WTC11 (cell line): ENCODE data around the gene CAB39. TPM values are rescaled to one million over a fixed set of nuclear protein-coding genes. Genes with fewer than 3 reads are reported as not detected.
A peak's percentile ranks its signal among the peaks of the same experiment; 100 is the strongest.

Experiments used
- ATAC-seq: fragments of 200-7000 bp; cut with Tn5 transposase; 2 replicates; pipeline ENCODE4 v1.10.0; 2021; ENCODE audit warnings: mild to moderate bottlenecking, moderate library complexity
- CTCF ChIA-PET: fragments of 300-600 bp; sonication (Branson Sonifier 250); formaldehyde crosslinking; loops from one replicate; lab custom pipeline; 2021; ENCODE audit warnings: antibody characterized with exemption; lab: Charles Lee
- POLR2A ChIA-PET: fragments of 350-600 bp; sonication (Branson Sonifier 250); formaldehyde crosslinking; loops from one replicate; lab custom pipeline; 2021; ENCODE audit warnings: antibody characterized with exemption; lab: Charles Lee
- DNase-seq: peaks from one replicate; pipeline ENCODE4 v3.0.0; 2021; ENCODE audit warnings: low spot score
- H3K27ac Mint-ChIP-seq: 2 replicates; pipeline ENCODE4 v1.8.0; 2021; ENCODE audit warnings: mixed read lengths
- H3K27me3 Mint-ChIP-seq: 2 replicates; pipeline ENCODE4 v1.8.0; 2021; ENCODE audit warnings: low read depth, mild to moderate bottlenecking, moderate library complexity, mixed read lengths
- H3K36me3 Mint-ChIP-seq: 2 replicates; pipeline ENCODE4 v1.8.0; 2021; ENCODE audit warnings: mixed read lengths
- H3K4me1 Mint-ChIP-seq: 2 replicates; pipeline ENCODE4 v1.8.0; 2022; ENCODE audit warnings: mixed read lengths
- H3K4me3 Mint-ChIP-seq: 2 replicates; pipeline ENCODE4 v1.8.0; 2021; ENCODE audit warnings: mild to moderate bottlenecking, moderate library complexity, mixed read lengths
- H3K9me3 Mint-ChIP-seq: 2 replicates; pipeline ENCODE4 v1.8.0; 2021; ENCODE audit warnings: mixed read lengths
- ATF1 ChIP-seq: sonication (generic); formaldehyde crosslinking; IDR thresholded peaks from 2 replicates; pipeline ENCODE4 v1.8.1; 2023; ENCODE audit warnings: mild to moderate bottlenecking, moderate library complexity, missing genetic modification reagents
- ETV6 ChIP-seq: sonication (generic); formaldehyde crosslinking; IDR thresholded peaks from 2 replicates; pipeline ENCODE4 v1.8.1; 2022; ENCODE audit warnings: mild to moderate bottlenecking, missing genetic modification reagents
- FOXK1 ChIP-seq: sonication (generic); formaldehyde crosslinking; IDR thresholded peaks from 2 replicates; pipeline ENCODE4 v1.8.0; 2022; ENCODE audit warnings: mild to moderate bottlenecking, moderate library complexity, missing genetic modification reagents
- GABPB1 ChIP-seq: sonication (generic); formaldehyde crosslinking; IDR thresholded peaks from 2 replicates; pipeline ENCODE4 v1.8.1; 2023; ENCODE audit warnings: mild to moderate bottlenecking, missing genetic modification reagents
- GTF2I ChIP-seq: fragments of 250-450 bp; sonication (Bioruptor Pico); conservative IDR thresholded peaks from 2 replicates; pipeline ENCODE4 v1.4.0; 2021; ENCODE audit warnings: mild to moderate bottlenecking
- JUN ChIP-seq: sonication (generic); formaldehyde crosslinking; IDR thresholded peaks from 2 replicates; pipeline ENCODE4 v1.8.0; 2023; ENCODE audit warnings: mild to moderate bottlenecking, missing genetic modification reagents
- NFE2L1 ChIP-seq: sonication (generic); formaldehyde crosslinking; IDR thresholded peaks from 2 replicates; pipeline ENCODE4 v1.8.1; 2023; ENCODE audit warnings: missing genetic modification reagents
- NFYB ChIP-seq: sonication (generic); formaldehyde crosslinking; conservative IDR thresholded peaks from 2 replicates; pipeline ENCODE4 v1.8.0; 2022; ENCODE audit warnings: low read depth, missing genetic modification reagents
- NR2C2 ChIP-seq: sonication (generic); formaldehyde crosslinking; IDR thresholded peaks from 2 replicates; pipeline ENCODE4 v1.8.0; 2022; ENCODE audit warnings: mild to moderate bottlenecking, missing genetic modification reagents
- NR3C1 ChIP-seq: sonication (generic); formaldehyde crosslinking; conservative IDR thresholded peaks from 2 replicates; pipeline ENCODE4 v1.8.1; 2023; ENCODE audit warnings: low read depth, mild to moderate bottlenecking, missing genetic modification reagents
- OVOL2 ChIP-seq: fragments of 250-450 bp; sonication (Bioruptor Pico); IDR thresholded peaks from 2 replicates; pipeline ENCODE4 v1.9.0; 2021; ENCODE audit warnings: mild to moderate bottlenecking, borderline replicate concordance
- PRRX2 ChIP-seq: fragments of 250-450 bp; sonication (Bioruptor Pico); IDR thresholded peaks from 2 replicates; pipeline ENCODE4 v1.8.0; 2021; ENCODE audit warnings: mild to moderate bottlenecking
- RELA ChIP-seq: sonication (generic); formaldehyde crosslinking; IDR thresholded peaks from 2 replicates; pipeline ENCODE4 v1.8.1; 2022; ENCODE audit warnings: missing genetic modification reagents, mild to moderate bottlenecking, borderline replicate concordance
- SMAD3 ChIP-seq: sonication (generic); formaldehyde crosslinking; IDR thresholded peaks from 2 replicates; pipeline ENCODE4 v1.8.0; 2022; ENCODE audit warnings: missing genetic modification reagents, mild to moderate bottlenecking, borderline replicate concordance
- SP1 ChIP-seq: sonication (generic); formaldehyde crosslinking; conservative IDR thresholded peaks from 2 replicates; pipeline ENCODE4 v1.8.1; 2022; ENCODE audit warnings: missing genetic modification reagents
- TP53 ChIP-seq: sonication (generic); formaldehyde crosslinking; IDR thresholded peaks from 2 replicates; pipeline ENCODE4 v1.8.1; 2023; ENCODE audit warnings: mild to moderate bottlenecking, missing genetic modification reagents
- ZBTB21 ChIP-seq: sonication (generic); formaldehyde crosslinking; IDR thresholded peaks from 2 replicates; pipeline ENCODE4 v1.8.1; 2023; ENCODE audit warnings: mild to moderate bottlenecking, missing genetic modification reagents, borderline replicate concordance
- ZNF121 ChIP-seq: sonication (generic); formaldehyde crosslinking; IDR thresholded peaks from 2 replicates; pipeline ENCODE4 v1.8.0; 2023; ENCODE audit warnings: missing genetic modification reagents
- ZNF232 ChIP-seq: sonication (generic); formaldehyde crosslinking; IDR thresholded peaks from 2 replicates; pipeline ENCODE4 v1.8.0; 2022; ENCODE audit warnings: mild to moderate bottlenecking, missing genetic modification reagents
- ZNF317 ChIP-seq: sonication (generic); formaldehyde crosslinking; IDR thresholded peaks from 2 replicates; pipeline ENCODE4 v1.8.1; 2023; ENCODE audit warnings: low read depth, mild to moderate bottlenecking, moderate library complexity, missing genetic modification reagents, borderline replicate concordance
- ZNF416 ChIP-seq: fragments of 250-450 bp; sonication (Bioruptor Pico); IDR thresholded peaks from 2 replicates; pipeline ENCODE4 v1.9.0; 2021; ENCODE audit warnings: mild to moderate bottlenecking, inconsistent platforms
- ZNF425 ChIP-seq: fragments of 250-450 bp; sonication (Bioruptor Pico); conservative IDR thresholded peaks from 2 replicates; pipeline ENCODE4 v1.9.0; 2021; ENCODE audit warnings: mild to moderate bottlenecking
- ZSCAN18 ChIP-seq: fragments of 250-450 bp; sonication (Bioruptor Pico); IDR thresholded peaks from 2 replicates; pipeline ENCODE4 v2.1.2; 2022; ENCODE audit warnings: mild to moderate bottlenecking, moderate library complexity
- total RNA-seq: library from RNA; stranded (reverse); gene quantifications from 3 replicates; pipeline ENCODE4 v1.2.3, GENCODE V29; 2021
- TF ChIP-seq, protein P1 (sequence below): sonication (generic); formaldehyde crosslinking; IDR thresholded peaks from 2 replicates; pipeline ENCODE4 v1.8.1; 2023; ENCODE audit warnings: mild to moderate bottlenecking, missing genetic modification reagents, moderate library complexity
- TF ChIP-seq, protein P2 (sequence below): sonication (generic); formaldehyde crosslinking; IDR thresholded peaks from 2 replicates; pipeline ENCODE4 v1.8.0; 2022; ENCODE audit warnings: mild to moderate bottlenecking, missing genetic modification reagents
- TF ChIP-seq, protein P3 (sequence below): sonication (generic); formaldehyde crosslinking; IDR thresholded peaks from 2 replicates; pipeline ENCODE4 v1.8.1; 2022; ENCODE audit warnings: low read depth, mild to moderate bottlenecking, moderate library complexity, missing genetic modification reagents, borderline replicate concordance

The CAB39 gene
- total RNA-seq, 1 experiment from 2014 or later, result 36.9 TPM

DNA sequence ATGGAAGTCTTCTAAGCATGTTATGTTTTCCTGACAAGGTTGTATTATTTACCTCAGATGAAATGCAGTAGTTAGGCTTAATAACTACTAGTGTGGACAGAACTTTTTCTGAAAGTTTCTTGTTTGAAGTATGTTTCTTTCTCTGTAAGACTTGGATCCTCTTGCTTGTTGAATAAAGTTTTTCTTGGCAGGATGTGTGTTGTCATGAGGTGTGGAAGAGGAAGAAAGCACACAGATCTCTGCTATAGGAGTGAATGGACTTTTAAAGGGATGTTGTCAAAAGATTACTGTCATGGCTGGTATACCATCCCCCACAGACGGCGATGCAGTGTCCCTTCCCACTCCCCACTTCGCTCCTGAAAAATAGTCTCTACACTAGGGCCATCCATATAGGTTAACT, 2.6 kb downstream of the CAB39 start:
- TF ChIP-seq SMAD3 (CRISPR knock-in tag), result no peak
- TF ChIP-seq FOXK1 (CRISPR knock-in tag), result no peak
- no peak for TF ChIP-seq SP1 (CRISPR knock-in tag)
- TF ChIP-seq PRRX2 (CRISPR knock-in tag), result no peak
- TF ChIP-seq, protein P1, sequence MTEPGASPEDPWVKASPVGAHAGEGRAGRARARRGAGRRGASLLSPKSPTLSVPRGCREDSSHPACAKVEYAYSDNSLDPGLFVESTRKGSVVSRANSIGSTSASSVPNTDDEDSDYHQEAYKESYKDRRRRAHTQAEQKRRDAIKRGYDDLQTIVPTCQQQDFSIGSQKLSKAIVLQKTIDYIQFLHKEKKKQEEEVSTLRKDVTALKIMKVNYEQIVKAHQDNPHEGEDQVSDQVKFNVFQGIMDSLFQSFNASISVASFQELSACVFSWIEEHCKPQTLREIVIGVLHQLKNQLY, result no peak
- no peak for TF ChIP-seq ATF1 (CRISPR knock-in tag)
- no peak for TF ChIP-seq TP53 (CRISPR knock-in tag)
- TF ChIP-seq ZNF425, result no peak
- no peak for TF ChIP-seq OVOL2 (CRISPR knock-in tag)
- H3K36me3 Mint-ChIP-seq, result peaks cover 5% of the 10 kb centered on the region; the same call in 1 of the 2 replicates
- DNase-seq (no peak), ATAC-seq (no peak)
- H3K4me3 Mint-ChIP-seq, result peak overlapping the region; percentile 35
- H3K4me1 Mint-ChIP-seq, result peaks cover 52% of the 10 kb centered on the region
- no peaks in the 10 kb centered on the region for H3K9me3 Mint-ChIP-seq
- no peaks in the 10 kb centered on the region for H3K27me3 Mint-ChIP-seq
- ChIA-PET POLR2A (no interaction called here), CTCF (interaction anchor here (2.2 kb wide), 1 partner anchor 47 kb away, joined by 5 read pairs; no protein-coding TSS in a partner anchor)
- peak overlapping the region; percentile 55 for H3K27ac Mint-ChIP-seq

DNA sequence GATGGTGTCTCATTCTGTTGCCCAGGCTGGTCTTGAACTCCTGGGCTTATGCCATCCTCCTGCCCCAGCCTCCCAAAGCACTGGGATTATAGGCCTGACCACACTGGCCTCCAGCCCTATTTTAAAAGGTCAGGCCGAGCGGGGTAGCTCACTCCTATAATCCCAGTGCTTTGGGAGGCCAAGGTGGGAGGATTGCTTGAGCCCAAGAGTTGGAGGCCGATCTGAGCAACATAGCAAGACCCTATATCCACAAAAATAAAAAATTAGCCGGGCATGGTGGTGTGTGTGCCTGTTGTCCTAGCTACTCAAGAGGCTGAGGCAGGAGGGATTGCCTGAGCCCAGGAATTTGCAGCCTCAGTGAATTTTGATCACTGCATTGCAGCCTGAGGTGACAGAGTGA, 3.9 kb downstream of the CAB39 start:
- H3K27ac Mint-ChIP-seq, result no peak overlapping the region
- peaks cover 60% of the 10 kb centered on the region for H3K4me1 Mint-ChIP-seq
- no peaks in the 10 kb centered on the region for H3K9me3 Mint-ChIP-seq
- no peak overlapping the region for H3K4me3 Mint-ChIP-seq
- CTCF ChIA-PET, result no interaction called here
- H3K36me3 Mint-ChIP-seq, result peaks cover 5% of the 10 kb centered on the region; the same call in 1 of the 2 replicates
- ATAC-seq, result no peak
- no peak for TF ChIP-seq NFE2L1 (CRISPR knock-in tag)
- peak; percentile 82 for TF ChIP-seq ZNF121
- peak; percentile 81; the same call in 1 of the 2 replicates for TF ChIP-seq GTF2I
- TF ChIP-seq, all 79 proteins: peak for 2
- POLR2A ChIA-PET, result no interaction called here
- H3K27me3 Mint-ChIP-seq, result no peaks in the 10 kb centered on the region
- DNase-seq, result no peak

DNA sequence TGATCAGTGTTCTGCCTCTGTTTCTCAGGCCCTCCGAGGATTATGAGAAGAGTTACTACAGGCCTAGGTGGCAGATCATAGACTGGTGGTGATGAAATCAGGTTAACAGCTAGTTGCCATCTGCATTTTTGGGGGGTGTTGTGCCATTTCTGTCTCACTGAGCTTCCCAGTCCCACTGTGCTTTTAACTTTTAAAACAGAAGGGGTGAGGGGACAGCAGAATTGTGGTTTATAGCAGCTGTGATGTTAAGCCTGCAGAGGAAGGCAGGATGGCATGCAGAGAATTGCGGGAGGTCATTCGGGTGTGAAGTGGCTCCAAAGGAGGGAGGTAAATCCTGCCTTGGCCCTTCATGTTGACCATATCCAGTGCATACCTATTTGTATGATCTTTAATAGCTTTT, 5.0 kb downstream of the CAB39 start:
- ATAC-seq (peak; percentile 35), DNase-seq (no peak)
- Mint-ChIP-seq H3K36me3 (peaks cover 5% of the 10 kb centered on the region; the same call in 1 of the 2 replicates), H3K9me3 (no peaks in the 10 kb centered on the region), H3K4me1 (peaks cover 69% of the 10 kb centered on the region), H3K27me3 (no peaks in the 10 kb centered on the region), H3K27ac (peak overlapping the region; percentile 96), H3K4me3 (no peak overlapping the region)
- POLR2A ChIA-PET, result no interaction called here
- CTCF ChIA-PET, result interaction anchor here (0.6 kb wide), 1 partner anchor 558 kb away, joined by 3 read pairs; no protein-coding TSS in a partner anchor
- no peak for TF ChIP-seq ETV6 (CRISPR knock-in tag)
- no peak for TF ChIP-seq ZNF416 (CRISPR knock-in tag)
- TF ChIP-seq, protein P2, sequence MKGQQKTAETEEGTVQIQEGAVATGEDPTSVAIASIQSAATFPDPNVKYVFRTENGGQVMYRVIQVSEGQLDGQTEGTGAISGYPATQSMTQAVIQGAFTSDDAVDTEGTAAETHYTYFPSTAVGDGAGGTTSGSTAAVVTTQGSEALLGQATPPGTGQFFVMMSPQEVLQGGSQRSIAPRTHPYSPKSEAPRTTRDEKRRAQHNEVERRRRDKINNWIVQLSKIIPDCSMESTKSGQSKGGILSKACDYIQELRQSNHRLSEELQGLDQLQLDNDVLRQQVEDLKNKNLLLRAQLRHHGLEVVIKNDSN (CRISPR knock-in tag), result no peak
- no peak for TF ChIP-seq ZNF425
- TF ChIP-seq PRRX2 (CRISPR knock-in tag), result no peak
- TF ChIP-seq JUN (CRISPR knock-in tag), result no peak
- TF ChIP-seq ZNF317, result no peak
- no peak for TF ChIP-seq OVOL2 (CRISPR knock-in tag)
- TF ChIP-seq ZNF232, result no peak
- no peak for TF ChIP-seq ZSCAN18 (CRISPR knock-in tag)
- no peak for TF ChIP-seq NFYB
- no peak for TF ChIP-seq NR3C1 (CRISPR knock-in tag)
- TF ChIP-seq ZBTB21 (CRISPR knock-in tag), result no peak
- TF ChIP-seq RELA (CRISPR knock-in tag), result no peak
- TF ChIP-seq, protein P3, sequence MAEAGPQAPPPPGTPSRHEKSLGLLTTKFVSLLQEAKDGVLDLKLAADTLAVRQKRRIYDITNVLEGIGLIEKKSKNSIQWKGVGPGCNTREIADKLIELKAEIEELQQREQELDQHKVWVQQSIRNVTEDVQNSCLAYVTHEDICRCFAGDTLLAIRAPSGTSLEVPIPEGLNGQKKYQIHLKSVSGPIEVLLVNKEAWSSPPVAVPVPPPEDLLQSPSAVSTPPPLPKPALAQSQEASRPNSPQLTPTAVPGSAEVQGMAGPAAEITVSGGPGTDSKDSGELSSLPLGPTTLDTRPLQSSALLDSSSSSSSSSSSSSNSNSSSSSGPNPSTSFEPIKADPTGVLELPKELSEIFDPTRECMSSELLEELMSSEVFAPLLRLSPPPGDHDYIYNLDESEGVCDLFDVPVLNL (CRISPR knock-in tag), result no peak
- no peak for TF ChIP-seq NR2C2 (CRISPR knock-in tag)
- no peak for TF ChIP-seq GABPB1 (CRISPR knock-in tag)
